CD4-positive, alpha-beta T cell (primary cell): ENCODE data around the gene STAM2. TPM values are rescaled to one million over a fixed set of nuclear protein-coding genes. Genes with fewer than 3 reads are reported as not detected.
"Not testable (repeated sequence)": the region's sequence is repeated elsewhere in the genome, so short reads cannot be mapped to it uniquely, and the experiment has no call there.

Experiments used
- ATAC-seq: fragments of 200-7000 bp; cut with Tn5 transposase; one replicate; pipeline ENCODE4 v1.10.0; 2022; ENCODE audit warnings: mild to moderate bottlenecking; ENCODE audit not compliant: poor library complexity
- CTCF ChIA-PET: fragments of 350-600 bp; sonication (Branson Sonifier 250); formaldehyde crosslinking; loops from one replicate; lab custom pipeline; 2021; ENCODE audit warnings: antibody characterized with exemption, inconsistent platforms; lab: Charles Lee
- POLR2A ChIA-PET: fragments of 350-600 bp; sonication (Branson Sonifier 250); formaldehyde crosslinking; loops from one replicate; lab custom pipeline; 2021; ENCODE audit warnings: antibody characterized with exemption, inconsistent platforms; lab: Charles Lee
- DNase-seq, 14 experiments: peaks; one replicate each; pipeline ENCODE4 v3.0.0-alpha.2; 2013 to 2020; ENCODE audit warnings: mixed read lengths in 2 of 14
- H3K27ac ChIP-seq, 2 donors: one replicate each; pipeline versions ENCODE4 v1.5.1 to v1.7.0; 2013; ENCODE audit warnings: low read length in 2 of 2, low read depth in 1 of 2, mild to moderate bottlenecking in 1 of 2
- H3K27me3 ChIP-seq, 2 experiments: 1 replicate in 1 of 2; 2 replicates in 1 of 2; pipeline versions ENCODE4 v1.6.1 to v1.7.0; 2013; ENCODE audit warnings: low read length in 2 of 2, control low read depth in 1 of 2, mild to moderate bottlenecking in 1 of 2, moderate library complexity in 1 of 2; ENCODE audit not compliant: insufficient read depth in 2 of 2, control insufficient read depth in 1 of 2
- H3K36me3 ChIP-seq: one replicate; pipeline ENCODE4 v1.6.1; 2013; ENCODE audit warnings: low read length, control low read depth; ENCODE audit not compliant: insufficient read depth
- H3K4me1 ChIP-seq: one replicate; pipeline ENCODE4 v1.6.1; 2013; ENCODE audit warnings: low read length, control low read depth; ENCODE audit not compliant: insufficient read depth
- H3K4me3 ChIP-seq: one replicate; pipeline ENCODE4 v1.5.1; 2013; ENCODE audit warnings: mild to moderate bottlenecking, low read length, moderate library complexity
- H3K9me3 ChIP-seq, 2 experiments: 1 replicate in 1 of 2; 2 replicates in 1 of 2; pipeline versions ENCODE4 v1.6.1 to v1.7.0; 2013; ENCODE audit warnings: low read length in 2 of 2, mild to moderate bottlenecking in 2 of 2, control low read depth in 1 of 2, moderate library complexity in 1 of 2; ENCODE audit not compliant: control insufficient read depth in 1 of 2, insufficient read depth in 1 of 2
- H3K27ac Mint-ChIP-seq: one replicate; pipeline ENCODE4 v1.8.0; 2020; ENCODE audit warnings: mixed read lengths
- H3K27me3 Mint-ChIP-seq: one replicate; pipeline ENCODE4 v1.8.0; 2021; ENCODE audit warnings: mixed read lengths
- H3K36me3 Mint-ChIP-seq: one replicate; pipeline ENCODE4 v1.8.0; 2021; ENCODE audit warnings: low read depth, mixed read lengths
- H3K4me1 Mint-ChIP-seq: one replicate; pipeline ENCODE4 v1.8.0; 2021; ENCODE audit warnings: low read depth, mixed read lengths
- H3K4me3 Mint-ChIP-seq: one replicate; pipeline ENCODE4 v1.8.0; 2020; ENCODE audit warnings: mild to moderate bottlenecking, mixed read lengths
- H3K9me3 Mint-ChIP-seq: one replicate; pipeline ENCODE4 v1.8.0; 2020; ENCODE audit warnings: mixed read lengths
- intact Hi-C, 2 experiments: fragments of 100-400 bp; cut with DNase I in 1 of 2; cut with micrococcal nuclease in 1 of 2; formaldehyde crosslinking; loops; one replicate each; pipeline versions ENCODE4 v1.15.1 to v1.9.0; 2023 to 2025; cut with DNase I, micrococcal nuclease
- total RNA-seq, 174 experiments: library from RNA in 2 of 174; stranded (reverse) in 2 of 174; gene quantifications; one replicate each; pipeline ENCODE4 v1.2.3 and lab custom pipeline; 2021 to 2026
- TF ChIP-seq, protein P1 (sequence below): fragments of 200-600 bp; IDR thresholded peaks from one replicate; pipeline ENCODE4 v1.8.0; 2022; ENCODE audit warnings: antibody characterized with exemption, mild to moderate bottlenecking

STAM2 gene
- total RNA-seq, 2 experiments from 2014 or later, result 4.1 to 4.9 TPM

DNA sequence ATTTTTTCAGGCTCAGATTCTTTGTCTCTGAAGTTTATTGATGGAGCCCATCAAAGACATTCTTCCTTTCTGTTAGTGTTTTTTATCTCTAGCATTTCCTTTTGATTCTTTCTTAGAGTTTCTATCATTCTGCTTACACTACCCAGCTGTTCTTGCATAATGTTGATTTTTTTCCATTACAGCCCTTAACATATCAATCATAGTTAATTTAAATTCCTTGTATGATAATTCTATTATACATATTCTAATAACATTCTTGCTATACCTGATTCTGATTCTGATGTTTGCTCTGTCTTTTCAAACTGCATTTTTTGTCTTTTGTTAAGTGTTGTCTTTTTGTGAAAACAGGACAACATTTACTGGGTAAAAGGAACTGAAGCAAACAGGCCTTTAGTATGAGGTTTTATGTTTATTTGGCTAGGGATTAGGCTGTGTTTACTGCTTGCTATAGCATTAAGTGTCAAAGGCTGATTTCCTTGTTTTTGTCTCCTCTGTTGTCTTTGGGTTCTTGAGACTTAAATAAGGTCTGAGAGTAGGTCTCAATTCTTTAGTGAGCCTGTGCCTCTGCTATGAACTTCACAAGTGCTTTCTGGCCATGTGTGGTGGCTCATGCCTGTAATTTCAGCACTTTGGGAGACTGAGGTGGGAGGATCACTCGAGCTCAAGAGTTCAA, 8.0 kb upstream of the STAM2 start:
- H3K27me3 Mint-ChIP-seq, result peaks cover 8% of the 10 kb centered on the region

DNA sequence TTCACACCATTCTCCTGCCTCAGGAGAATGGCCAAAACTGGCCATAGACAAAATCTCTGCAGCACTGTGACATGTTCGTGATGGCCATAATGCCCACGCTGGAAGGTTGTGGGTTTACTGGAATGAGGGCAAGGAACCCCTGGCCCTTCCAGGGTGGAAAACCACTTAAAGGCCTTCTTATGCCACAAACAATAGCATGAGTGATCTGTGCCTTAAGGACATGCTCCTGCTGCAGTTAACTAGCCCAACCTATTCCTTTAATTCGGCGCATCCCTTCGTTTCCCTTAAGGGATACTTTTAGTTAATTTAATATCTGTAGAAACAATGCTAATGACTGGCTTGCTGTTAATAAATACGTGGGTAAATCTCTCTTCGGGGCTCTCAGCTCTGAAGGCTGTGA, 2.1 kb upstream of the STAM2 start:
- POLR2A ChIA-PET, CTCF ChIA-PET, H3K4me3 Mint-ChIP-seq, H3K9me3 ChIP-seq, H3K27me3 ChIP-seq, H3K27me3 Mint-ChIP-seq, H3K4me3 ChIP-seq, H3K27ac Mint-ChIP-seq, ATAC-seq, H3K36me3 ChIP-seq, DNase-seq, H3K27ac ChIP-seq, H3K9me3 Mint-ChIP-seq: not testable (repeated sequence)
- intact Hi-C loops, result loop anchor here (5.0 to 10.0 kb wide), 2 partner anchors 353 to 1340 kb away; partner anchors contain the start of gene ARL5A (in 1 of the 2)
- H3K4me1 ChIP-seq, result peaks cover 18% of the 10 kb centered on the region
- Mint-ChIP-seq H3K36me3 (peaks cover 21% of the 10 kb centered on the region), H3K4me1 (peaks cover 36% of the 10 kb centered on the region)

More for the DNA sequence above, 8.0 kb upstream of the STAM2 start:
- Mint-ChIP-seq H3K9me3 (no peaks in the 10 kb centered on the region), H3K4me1 (peaks cover 17% of the 10 kb centered on the region), H3K4me3 (no peak overlapping the region), H3K36me3 (no peaks in the 10 kb centered on the region), H3K27ac (no peak overlapping the region)
- ATAC-seq (no peak), DNase-seq (no peak)
- H3K27ac ChIP-seq, result no peak overlapping the region
- H3K4me3 ChIP-seq, result no peak overlapping the region
- CTCF ChIA-PET, result no interaction called here
- TF ChIP-seq, protein P1, sequence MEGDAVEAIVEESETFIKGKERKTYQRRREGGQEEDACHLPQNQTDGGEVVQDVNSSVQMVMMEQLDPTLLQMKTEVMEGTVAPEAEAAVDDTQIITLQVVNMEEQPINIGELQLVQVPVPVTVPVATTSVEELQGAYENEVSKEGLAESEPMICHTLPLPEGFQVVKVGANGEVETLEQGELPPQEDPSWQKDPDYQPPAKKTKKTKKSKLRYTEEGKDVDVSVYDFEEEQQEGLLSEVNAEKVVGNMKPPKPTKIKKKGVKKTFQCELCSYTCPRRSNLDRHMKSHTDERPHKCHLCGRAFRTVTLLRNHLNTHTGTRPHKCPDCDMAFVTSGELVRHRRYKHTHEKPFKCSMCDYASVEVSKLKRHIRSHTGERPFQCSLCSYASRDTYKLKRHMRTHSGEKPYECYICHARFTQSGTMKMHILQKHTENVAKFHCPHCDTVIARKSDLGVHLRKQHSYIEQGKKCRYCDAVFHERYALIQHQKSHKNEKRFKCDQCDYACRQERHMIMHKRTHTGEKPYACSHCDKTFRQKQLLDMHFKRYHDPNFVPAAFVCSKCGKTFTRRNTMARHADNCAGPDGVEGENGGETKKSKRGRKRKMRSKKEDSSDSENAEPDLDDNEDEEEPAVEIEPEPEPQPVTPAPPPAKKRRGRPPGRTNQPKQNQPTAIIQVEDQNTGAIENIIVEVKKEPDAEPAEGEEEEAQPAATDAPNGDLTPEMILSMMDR, result no peak
- H3K27me3 ChIP-seq, result peaks cover 0 to 8% of the 10 kb centered on the region in 2 experiments
- POLR2A ChIA-PET, result no interaction called here
- intact Hi-C loops, result no loop called here
- peaks cover 0 to 5% of the 10 kb centered on the region in 2 experiments for H3K9me3 ChIP-seq
- H3K36me3 ChIP-seq, result no peaks in the 10 kb centered on the region
- H3K4me1 ChIP-seq, result no peaks in the 10 kb centered on the region

DNA sequence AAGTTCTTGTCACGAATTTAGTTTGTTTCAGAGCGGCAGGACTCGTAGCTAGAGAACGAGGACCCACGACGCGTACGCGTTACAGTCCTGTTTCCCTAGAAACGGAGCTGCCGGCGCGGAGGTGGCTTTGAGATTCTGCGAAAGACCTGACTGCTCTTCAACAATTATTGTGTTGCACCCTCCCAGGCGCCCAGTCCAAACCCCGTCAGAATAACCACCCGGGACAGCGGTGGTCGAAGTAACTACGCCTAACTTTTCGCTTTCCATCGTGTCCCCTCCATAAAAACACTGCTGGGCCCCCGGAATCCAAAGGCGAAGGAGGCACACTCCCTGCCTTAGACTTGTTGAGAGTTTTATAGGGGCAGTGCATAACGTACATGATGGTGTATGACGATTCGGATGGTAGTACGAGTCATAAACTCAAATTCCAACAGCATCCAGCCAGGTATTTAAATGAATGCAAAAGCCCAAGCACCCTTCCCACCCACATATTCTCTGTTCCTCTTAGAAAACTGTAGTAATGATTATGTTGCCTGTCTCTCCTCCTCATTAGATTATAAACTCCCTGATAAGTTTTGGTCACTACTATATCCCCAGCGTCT, 651 bp upstream of the STAM2 start:
- Histone ChIP-seq H3K27me3 (no peaks in the 10 kb centered on the region), H3K36me3 (no peaks in the 10 kb centered on the region)
- intact Hi-C loops, result loop anchor here (1.0 to 10.0 kb wide), 4 partner anchors 351 to 1341 kb away; partner anchors contain the start of genes ARL5A (in 1 of the 2) and ARL6IP6 (in 1 of the 2)

More for the DNA sequence above, 651 bp upstream of the STAM2 start:
- no peaks in the 10 kb centered on the region for H3K9me3 ChIP-seq
- Mint-ChIP-seq H3K36me3 (peaks cover 21% of the 10 kb centered on the region), H3K27me3 (no peaks in the 10 kb centered on the region), H3K27ac (peak overlapping the region; percentile 98), H3K4me1 (peaks cover 48% of the 10 kb centered on the region), H3K4me3 (peak overlapping the region; percentile 98), H3K9me3 (no peaks in the 10 kb centered on the region)
- peak overlapping the region; percentile 94 to 97 for H3K27ac ChIP-seq
- DNase-seq (no peak), ATAC-seq (peak; percentile 11)
- ChIA-PET POLR2A (interaction anchor here (0.9 to 2.9 kb wide), 8 partner anchors 9 to 541 kb away, joined by 3 to 25 read pairs (median 4); partner anchors contain the start of genes ARL5A, ARL6IP6 and PRPF40A), CTCF (interaction anchor here (0.7 to 2.0 kb wide), 13 partner anchors 9 to 567 kb away, joined by 3 to 18 read pairs (median 4); partner anchors contain the start of gene PRPF40A)
- TF ChIP-seq, protein P1, result peak; percentile 5
- H3K4me1 ChIP-seq, result peaks cover 18% of the 10 kb centered on the region
- peak overlapping the region; percentile 98 for H3K4me3 ChIP-seq
